Thyroid gland (tissue), 4 donors: Measurements from ENCODE around the gene ZNF865. TPM values are rescaled to one million over a fixed set of nuclear protein-coding genes. Genes with fewer than 3 reads are reported as not detected.

ENCODE experiments used
- DNase-seq, 2 donors: peaks; one replicate each; pipeline ENCODE4 v3.0.0-alpha.2; 2019
- H3K27ac ChIP-seq, 3 donors: fragments of 200-600 bp; sonication (generic); 1 replicate in 2 of 3; 2 replicates in 1 of 3; pipeline ENCODE4 v1.5.1; 2016 to 2019; ENCODE audit warnings: mild to moderate bottlenecking in 1 of 3, moderate library complexity in 1 of 3
- H3K27me3 ChIP-seq: fragments of 200-600 bp; sonication (generic); one replicate; pipeline ENCODE4 v1.5.1; 2019
- H3K36me3 ChIP-seq, 2 donors: fragments of 200-600 bp; sonication (generic); one replicate each; pipeline ENCODE4 v1.5.1; 2016 to 2019
- H3K4me1 ChIP-seq, 2 donors: fragments of 200-600 bp; sonication (generic); one replicate each; pipeline ENCODE4 v1.5.1; 2017 to 2019
- H3K4me3 ChIP-seq, 3 donors: fragments of 200-600 bp; sonication (generic); replicated peaks in 1 of 3; 1 replicate in 2 of 3; 2 replicates in 1 of 3; pipeline ENCODE4 v1.5.1; 2016; ENCODE audit warnings: mild to moderate bottlenecking in 1 of 3
- H3K9me3 ChIP-seq: fragments of 200-600 bp; sonication (generic); one replicate; pipeline ENCODE4 v1.5.1; 2017
- CTCF ChIP-seq, 6 experiments: fragments of 200-600 bp in 3 of 6; fragments of 450-650 bp in 3 of 6; sonication (generic) in 3 of 6; IDR thresholded peaks; one replicate each; pipeline ENCODE4 v1.5.1; 2016 to 2019; ENCODE audit warnings: antibody characterized with exemption in 6 of 6, mild to moderate bottlenecking in 2 of 6, inconsistent platforms in 1 of 6, moderate library complexity in 1 of 6
- POLR2A ChIP-seq, 2 donors: fragments of 450-650 bp; IDR thresholded peaks; one replicate each; pipeline ENCODE4 v1.6.1; 2017; ENCODE audit warnings: antibody characterized with exemption in 2 of 2, mild to moderate bottlenecking in 2 of 2, moderate library complexity in 1 of 2
- WGBS, 2 donors: methylation state at CpG; one replicate each; pipeline ENCODE4 v1.1.5; 2017; 5-methylcytosine and 5-hydroxymethylcytosine counted together
- intact Hi-C: fragments of 100-400 bp; cut with DNase I; formaldehyde crosslinking; loops from one replicate; pipeline ENCODE4 v1.15.1; 2023
- total RNA-seq, 4 donors: library from RNA; depleted of rRNA; stranded (reverse); fragments of >200 nt; gene quantifications; one replicate each; pipeline ENCODE4 v1.2.3, GENCODE V29; 2016

Gene ZNF865
- total RNA-seq, 4 donors from 2014 or later = 5.5 to 12.6 (median 9.1) TPM

DNA sequence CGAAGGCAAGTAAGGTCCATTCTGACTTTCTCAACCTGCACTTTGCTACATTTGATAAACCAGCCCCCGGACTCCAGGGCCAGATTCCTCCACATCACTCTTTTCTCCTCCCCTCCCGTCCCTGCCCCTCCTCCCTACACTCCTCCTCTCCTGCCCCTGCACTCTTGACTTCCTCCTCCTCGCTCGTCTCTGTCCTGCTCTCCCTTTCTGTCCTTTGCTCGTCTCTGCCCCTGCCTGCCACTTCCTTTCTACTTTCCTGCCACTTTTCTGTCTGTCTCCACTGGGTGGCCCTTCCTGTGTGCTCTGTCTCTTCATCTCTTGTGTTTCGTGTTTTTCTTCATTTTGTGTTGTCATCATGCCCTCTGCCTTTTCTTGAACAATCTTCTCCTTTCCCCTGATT, 56.4 kb downstream of the ZNF865 start:
- no peak for DNase-seq
- no peaks in the 10 kb centered on the region for H3K27me3 ChIP-seq
- H3K4me1 ChIP-seq = peaks cover 19 to 30% of the 10 kb centered on the region in 2 donors
- WGBS, 2 donors = 78 to 80% methylated on average over 7 of the region's 7 CpGs
- H3K4me3 ChIP-seq = no peak overlapping the region
- TF ChIP-seq POLR2A (IDR thresholded peaks at IDR 0.05) = no peak
- no peak for TF ChIP-seq CTCF (IDR thresholded peaks at IDR 0.05)
- H3K27ac ChIP-seq = no peak overlapping the region
- no peaks in the 10 kb centered on the region for H3K9me3 ChIP-seq
- intact Hi-C loops = no loop called here
- peaks cover 63 to 67% of the 10 kb centered on the region in 2 donors for H3K36me3 ChIP-seq

DNA sequence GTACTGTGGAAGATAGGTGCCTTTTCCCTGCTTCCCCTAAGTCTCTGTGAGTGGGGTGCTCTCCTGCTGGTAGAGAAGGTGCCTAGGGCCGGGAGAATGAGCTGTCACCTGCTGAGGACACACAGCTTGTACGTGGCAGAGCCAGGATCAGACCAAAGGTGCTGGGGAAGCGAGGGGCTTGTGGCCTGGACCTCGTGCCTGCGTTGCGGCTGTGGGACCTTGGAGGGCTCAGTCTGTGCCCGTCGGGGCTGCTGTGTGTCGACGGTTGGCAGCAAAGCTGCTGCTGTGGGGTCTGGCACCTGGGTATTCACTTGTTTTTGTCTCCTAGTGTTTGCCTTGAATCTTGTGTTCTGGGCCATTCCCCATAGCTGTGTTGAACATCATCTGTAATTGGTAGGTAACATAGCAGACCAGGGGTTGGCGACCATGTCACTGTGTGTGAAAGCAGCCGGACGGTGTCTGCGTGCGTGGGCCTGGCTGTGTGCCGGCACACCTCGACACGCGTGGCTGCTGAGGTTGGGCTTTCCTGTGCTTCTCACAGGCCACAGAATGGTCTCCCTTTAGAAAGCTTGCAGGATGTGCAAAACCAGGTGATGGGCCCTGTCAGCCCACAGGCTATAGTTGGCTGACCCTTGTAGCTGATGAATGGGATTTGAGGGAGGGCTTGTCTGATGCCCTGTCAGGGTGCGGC, 58.5 kb downstream of the ZNF865 start:
- Histone ChIP-seq H3K9me3 (no peaks in the 10 kb centered on the region), H3K4me1 (peaks cover 0 to 8% of the 10 kb centered on the region in 2 donors), H3K27me3 (no peaks in the 10 kb centered on the region), H3K4me3 (no peak overlapping the region), H3K36me3 (peaks cover 82 to 89% of the 10 kb centered on the region in 2 donors), H3K27ac (no peak overlapping the region)
- intact Hi-C loops = no loop called here
- 94 to 96% methylated on average over 17 to 19 of the region's 20 CpGs for WGBS, 2 donors
- DNase-seq = no peak
- TF ChIP-seq CTCF (IDR thresholded peaks at IDR 0.05) (no peak), POLR2A (IDR thresholded peaks at IDR 0.05) (no peak)

- H3K9me3 ChIP-seq = no peaks in the 10 kb centered on the region
- no peak overlapping the region for H3K4me3 ChIP-seq
- H3K4me1 ChIP-seq = no peaks in the 10 kb centered on the region
- DNase-seq = no peak
- WGBS, 2 donors = 91 to 95% methylated on average over 8 to 12 of the region's 12 CpGs
- H3K36me3 ChIP-seq = peaks cover 82 to 83% of the 10 kb centered on the region in 2 donors
- TF ChIP-seq CTCF (IDR thresholded peaks at IDR 0.05) (no peak), POLR2A (IDR thresholded peaks at IDR 0.05) (no peak)
- intact Hi-C loops = no loop called here
- H3K27ac ChIP-seq = no peak overlapping the region
- H3K27me3 ChIP-seq = no peaks in the 10 kb centered on the region
Observed at GRCh38 chr19:55666343-55667005, 61.0 kb downstream of the ZNF865 start.

Other genes with a start within 250 kb of the ZNF865 start
- gene GARIN5B, start 242.4 kb upstream of the ZNF865 start, total RNA-seq = not detected
- not detected for gene IL11, start 235.2 kb upstream of the ZNF865 start, total RNA-seq
- gene TMEM190, start 228.8 kb upstream of the ZNF865 start, total RNA-seq = not detected
- gene TMEM238, start 221.4 kb upstream of the ZNF865 start, total RNA-seq = 10 to 100 TPM in 3 of 4 donors, 1 to 10 TPM in 1; 6.3 to 73.5 (median 31.2) TPM
- 100 to 1,000 TPM; 156 to 404 (median 205) TPM for gene RPL28, start 219.7 kb upstream of the ZNF865 start, total RNA-seq
- 10 to 100 TPM in 2 of 4 donors, 1 to 10 TPM in 2; 5.7 to 13.3 (median 9.8) TPM for gene UBE2S, start 197.9 kb upstream of the ZNF865 start, total RNA-seq
- gene SHISA7, start 162.3 kb upstream of the ZNF865 start, total RNA-seq = not detected
- 100 to 1,000 TPM in 2 of 4 donors, 10 to 100 TPM in 2; 52.1 to 178 (median 100) TPM for gene ISOC2, start 144.0 kb upstream of the ZNF865 start, total RNA-seq
- gene C19orf85, start 140.9 kb upstream of the ZNF865 start, total RNA-seq = not detected
- 10 to 100 TPM in 2 of 4 donors, 1 to 10 TPM in 2; 2.1 to 12.0 (median 6.5) TPM for gene ZNF628, start 129.0 kb upstream of the ZNF865 start, total RNA-seq
- 10 to 100 TPM in 2 of 4 donors, 1 to 10 TPM in 2; 5.1 to 28.3 (median 12.2) TPM for gene NAT14, start 120.5 kb upstream of the ZNF865 start, total RNA-seq
- 1 to 10 TPM; 1.7 to 2.9 (median 2.2) TPM for gene SSC5D, start 117.2 kb upstream of the ZNF865 start, total RNA-seq
- gene SBK2, start 68.5 kb upstream of the ZNF865 start, total RNA-seq = not detected
- 10 to 100 TPM in 1 of 4 donors, under 1 TPM in 1, not detected in 2; 0.94 to 14.8 TPM for gene SBK3, start 60.1 kb upstream of the ZNF865 start, total RNA-seq
- 1 to 10 TPM; 4.0 to 7.5 (median 6.6) TPM for gene ZNF579, start 24.8 kb upstream of the ZNF865 start, total RNA-seq
- 10 to 100 TPM in 3 of 4 donors, 1 to 10 TPM in 1; 9.0 to 18.5 (median 14.0) TPM for gene FIZ1, start 6.1 kb upstream of the ZNF865 start, total RNA-seq
- 10 to 100 TPM; 13.0 to 34.2 (median 28.9) TPM for gene ZNF524, start 5.4 kb upstream of the ZNF865 start, total RNA-seq
- gene ZNF784, start 18.9 kb downstream of the ZNF865 start, total RNA-seq = 10 to 100 TPM in 1 of 4 donors, 1 to 10 TPM in 3; 5.1 to 10.0 (median 8.7) TPM
- gene ZNF580, start 35.4 kb downstream of the ZNF865 start, total RNA-seq = 10 to 100 TPM; 29.9 to 61.1 (median 44.8) TPM
- gene ZNF581, start 38.0 kb downstream of the ZNF865 start, total RNA-seq = 10 to 100 TPM; 11.1 to 23.9 (median 15.8) TPM
- 10 to 100 TPM; 11.2 to 23.2 (median 20.7) TPM for gene CCDC106, start 42.6 kb downstream of the ZNF865 start, total RNA-seq
- 100 to 1,000 TPM in 1 of 4 donors, 10 to 100 TPM in 3; 68.4 to 115 (median 85.7) TPM for gene U2AF2, start 49.4 kb downstream of the ZNF865 start, total RNA-seq
- 100 to 1,000 TPM in 1 of 4 donors, 10 to 100 TPM in 3; 34.8 to 102 (median 72.2) TPM for gene EPN1, start 69.6 kb downstream of the ZNF865 start, total RNA-seq
- gene NLRP9, start 132.8 kb downstream of the ZNF865 start, total RNA-seq = not detected
- gene RFPL4A, start 153.4 kb downstream of the ZNF865 start, total RNA-seq = not detected
- under 1 TPM in 1 of 4 donors, not detected in 3; 0.33 TPM for gene RFPL4AL1, start 163.5 kb downstream of the ZNF865 start, total RNA-seq
- gene NLRP11, start 226.4 kb downstream of the ZNF865 start, total RNA-seq = not detected
- not detected for gene NLRP4, start 230.9 kb downstream of the ZNF865 start, total RNA-seq